NB4 (cell line): ENCODE measurements around the gene RSPO3.

Experiments
- DNase-seq: peaks from one replicate; pipeline ENCODE4 v3.0.0; 2010; ENCODE audit warnings: low read depth
- H3K4me3 ChIP-seq: one replicate; pipeline ENCODE4 v1.5.1; 2011; ENCODE audit warnings: mild to moderate bottlenecking, low read depth, low read length, moderate library complexity
- CTCF ChIP-seq: IDR thresholded peaks from one replicate; pipeline ENCODE4 v1.5.1; 2012; ENCODE audit warnings: low read depth, low read length
- MAX ChIP-seq: IDR thresholded peaks from 2 replicates; pipeline ENCODE4 v1.6.1; 2011; ENCODE audit warnings: low read depth, low read length
- MYC ChIP-seq: IDR thresholded peaks from 2 replicates; pipeline ENCODE4 v1.6.1; 2011; ENCODE audit warnings: low read depth, low read length
- POLR2A ChIP-seq: IDR thresholded peaks from 2 replicates; pipeline ENCODE4 v1.6.1; 2011; ENCODE audit warnings: mild to moderate bottlenecking; ENCODE audit not compliant: insufficient read length; ENCODE audit errors: extremely low read depth

The RSPO3 gene

GRCh38 chr6:127078669-127079068 lies 39.8 kb upstream of the RSPO3 start:
- no peak overlapping the region for H3K4me3 ChIP-seq
- TF ChIP-seq MAX (no peak), MYC (no peak), CTCF (no peak), POLR2A (no peak)
- DNase-seq: no peak

DNA sequence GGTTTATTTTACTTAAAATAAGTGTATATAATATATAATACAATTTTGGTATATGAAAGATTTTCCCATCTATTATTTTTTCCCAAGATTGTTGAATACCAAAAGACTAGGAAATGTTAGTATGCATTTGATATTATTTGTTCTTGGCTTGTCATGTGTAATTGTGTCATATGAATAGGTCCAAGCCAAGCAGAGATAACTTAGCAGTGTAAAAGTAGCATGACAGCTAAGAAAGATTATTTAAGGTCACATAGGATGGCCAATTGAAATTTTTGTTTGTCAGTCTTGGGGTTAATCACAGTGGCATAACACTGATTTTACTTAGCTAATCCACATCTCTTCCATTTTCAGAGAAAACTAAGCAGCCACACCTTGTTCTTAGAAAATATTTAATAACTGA lies 38.8 kb upstream of the RSPO3 start:
- no peak for TF ChIP-seq MYC
- TF ChIP-seq POLR2A: no peak
- no peak for TF ChIP-seq MAX
- TF ChIP-seq CTCF: no peak
- no peak overlapping the region for H3K4me3 ChIP-seq
- no peak for DNase-seq

GRCh38 chr6:127080081-127080480 lies 38.4 kb upstream of the RSPO3 start:
- no peak for DNase-seq
- TF ChIP-seq MYC (no peak), MAX (no peak)
- H3K4me3 ChIP-seq: no peak overlapping the region

GRCh38 chr6:127083231-127083962 lies 35.1 kb upstream of the RSPO3 start:
- no peak overlapping the region for H3K4me3 ChIP-seq
- TF ChIP-seq MYC (no peak), CTCF (no peak), MAX (no peak), POLR2A (no peak)
- no peak for DNase-seq

DNA sequence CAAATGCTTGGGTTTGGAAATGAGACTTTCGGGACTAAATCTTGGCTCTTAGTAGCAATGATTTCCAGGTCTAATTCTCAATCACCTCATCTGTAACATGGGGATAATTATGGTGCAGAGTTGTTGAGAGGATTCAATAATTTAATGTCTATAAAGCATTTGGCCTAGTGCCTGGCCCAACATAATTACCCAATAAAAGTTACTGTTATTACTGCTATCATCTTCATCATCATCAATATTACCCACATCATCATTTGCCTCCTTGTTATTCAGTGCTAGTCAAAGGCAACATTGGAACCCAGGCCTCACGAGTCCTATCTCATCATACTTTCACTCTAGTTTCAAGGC lies 34.5 kb upstream of the RSPO3 start:
- no peak for DNase-seq
- H3K4me3 ChIP-seq: no peak overlapping the region
- no peak for TF ChIP-seq MAX
- TF ChIP-seq MYC: no peak
- no peak for TF ChIP-seq CTCF
- TF ChIP-seq POLR2A: no peak

DNA sequence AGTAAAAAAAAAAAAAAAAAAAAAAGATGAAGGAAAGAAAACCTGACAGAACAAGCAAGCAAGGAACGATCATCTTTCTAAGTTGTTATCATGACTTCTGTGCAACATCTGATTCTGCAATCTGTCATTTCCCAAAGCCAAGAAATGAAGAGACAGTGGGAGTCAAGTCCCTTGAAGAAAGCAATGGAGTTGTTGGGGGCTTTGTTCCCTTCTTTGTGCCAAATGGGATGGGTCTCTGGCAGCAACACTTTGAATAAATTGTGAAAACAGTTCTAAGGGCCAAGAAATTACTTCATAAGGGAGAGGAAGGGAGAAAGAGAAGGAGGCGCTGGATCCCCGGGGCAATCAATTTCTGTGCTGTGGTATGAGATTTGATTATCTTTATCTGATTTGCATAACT lies 33.3 kb upstream of the RSPO3 start:
- TF ChIP-seq CTCF: no peak
- no peak for TF ChIP-seq MYC
- no peak for TF ChIP-seq POLR2A
- TF ChIP-seq MAX: no peak
- H3K4me3 ChIP-seq: no peak overlapping the region
- no peak for DNase-seq
